GDM1 (cell line): ENCODE data around the gene ITIH3.

Experiments
- DNase-seq: peaks from one replicate; lab custom pipeline; 2025; lab: John Stamatoyannopoulos, UW

ITIH3 gene

GRCh38 chr3:52844290-52844975, 49.8 kb downstream of the ITIH3 start:
- DNase-seq, result no peak

DNA sequence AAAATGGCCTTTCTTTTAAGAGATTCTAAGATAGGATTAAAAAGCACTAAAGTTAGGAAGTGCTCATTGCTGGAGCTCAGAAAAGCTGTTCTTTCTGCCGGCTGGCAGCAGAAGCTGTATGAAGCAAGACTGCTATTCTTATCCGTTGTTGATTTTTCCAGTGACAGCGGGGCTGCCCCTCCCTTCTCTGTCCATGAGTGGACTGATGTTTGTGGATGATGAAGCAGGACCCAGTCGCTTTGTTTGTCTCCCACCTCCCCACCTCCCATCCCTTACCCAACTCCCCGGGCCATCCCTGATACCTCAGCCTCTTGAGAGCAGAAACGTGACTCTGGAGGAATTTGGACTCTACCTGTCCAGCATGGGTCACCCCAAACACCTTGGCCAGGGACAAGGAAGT, 50.6 kb downstream of the ITIH3 start:
- DNase-seq, result no peak

DNA sequence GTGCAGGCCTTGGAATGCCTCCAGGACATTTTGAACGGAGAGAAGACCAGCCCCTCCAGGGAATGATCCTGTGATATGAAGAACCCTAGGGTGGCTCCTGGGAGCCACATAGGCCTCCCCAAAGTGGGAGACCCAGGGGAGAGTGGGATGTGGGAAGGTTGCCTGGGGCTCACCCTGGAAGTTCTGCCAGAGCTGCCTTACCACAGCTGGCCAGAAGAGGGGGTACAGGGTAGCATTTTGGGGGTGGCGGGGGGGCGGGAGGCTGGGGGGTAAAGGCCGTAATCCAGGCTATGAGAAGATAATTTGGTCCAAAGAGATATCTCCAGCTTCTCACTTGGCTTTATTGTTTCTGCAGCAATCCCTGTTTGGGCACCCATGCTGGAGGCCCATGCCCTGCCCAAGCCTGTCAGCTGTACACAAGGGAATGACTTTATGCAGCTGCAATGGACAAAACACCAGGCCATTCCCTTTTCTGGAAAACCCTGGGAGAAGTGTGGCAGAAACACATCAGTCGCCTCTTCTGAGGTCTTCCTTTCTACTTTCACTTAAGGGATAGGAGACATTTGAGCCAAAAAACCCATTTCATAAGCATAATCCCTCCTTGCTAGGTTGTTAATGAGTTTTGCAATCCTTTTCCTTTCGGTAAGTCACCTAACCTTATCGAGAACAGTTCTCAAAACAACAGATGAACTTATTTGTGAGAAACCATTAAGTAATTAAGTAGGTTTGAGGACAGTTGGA, 51.3 kb downstream of the ITIH3 start:
- DNase-seq, result no peak

DNA sequence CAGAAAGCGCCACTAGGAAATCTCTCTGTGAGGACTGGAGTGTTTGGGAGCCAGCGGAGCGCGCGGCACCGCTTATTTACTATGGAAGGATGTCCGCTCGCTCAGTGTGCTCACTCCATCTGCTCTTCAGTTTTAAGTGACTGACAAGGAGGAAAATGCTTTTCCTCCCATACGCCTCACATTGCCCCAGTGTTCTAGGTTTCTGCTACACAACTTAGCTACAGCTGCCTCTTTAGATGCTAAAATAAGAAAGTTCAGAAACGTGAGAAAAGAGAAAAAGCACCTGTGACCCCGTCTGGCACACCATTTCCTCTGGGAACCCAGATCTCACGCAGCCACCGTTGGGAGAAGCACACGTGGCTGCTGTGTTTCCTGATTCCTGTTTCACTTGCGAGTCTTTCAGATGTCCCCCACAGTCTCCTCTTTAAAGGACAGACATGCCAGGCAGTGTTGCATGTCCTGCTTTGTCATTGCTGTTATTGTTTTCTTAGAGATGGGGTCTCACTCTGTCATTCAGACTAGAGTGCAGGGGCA, 51.9 kb downstream of the ITIH3 start:
- DNase-seq, result no peak

DNA sequence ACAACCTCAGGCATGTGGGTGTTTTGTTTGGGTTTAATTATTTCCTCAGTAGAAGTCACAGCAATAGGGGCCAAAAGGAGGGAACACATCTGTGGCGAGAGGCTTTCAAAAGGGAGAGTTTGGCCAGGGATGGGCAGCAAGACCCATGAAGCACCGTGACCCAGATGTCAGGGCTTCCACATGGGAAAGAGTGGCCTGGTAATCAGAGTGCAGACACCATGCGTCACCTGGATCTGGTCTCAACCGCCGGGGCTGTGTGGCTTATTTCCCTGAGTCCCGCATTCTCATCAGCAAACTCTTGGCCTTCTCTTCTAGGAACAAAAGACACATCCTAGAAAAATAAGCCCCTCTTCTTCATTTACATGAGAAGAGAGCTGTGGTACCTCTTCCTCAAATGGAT, 52.6 kb downstream of the ITIH3 start:
- DNase-seq, result no peak

DNA sequence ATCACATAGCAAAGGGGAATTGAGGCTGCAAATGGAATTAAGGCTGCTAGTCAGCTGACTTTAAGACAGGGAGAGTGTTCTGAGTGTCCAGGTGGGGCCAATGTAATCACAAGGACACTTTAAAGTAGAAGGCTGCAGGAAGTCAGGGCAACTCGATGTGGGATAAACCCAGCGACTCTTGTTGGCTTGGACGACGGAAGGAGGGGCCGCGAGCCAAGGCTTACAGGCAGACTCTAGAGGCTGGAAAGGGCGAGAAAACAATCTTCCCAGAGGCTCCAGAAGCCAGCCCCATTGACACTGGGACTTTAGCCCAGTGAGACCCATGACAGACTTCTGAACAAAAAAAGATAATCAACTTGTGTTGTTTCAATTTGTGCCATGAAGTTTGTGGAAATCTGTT, 53.1 kb downstream of the ITIH3 start:
- no peak for DNase-seq

GRCh38 chr3:52848617-52849016, 54.0 kb downstream of the ITIH3 start:
- no peak for DNase-seq

- DNase-seq, result no peak
Measured at GRCh38 chr3:52849656-52850055, 55.1 kb downstream of the ITIH3 start.

DNA sequence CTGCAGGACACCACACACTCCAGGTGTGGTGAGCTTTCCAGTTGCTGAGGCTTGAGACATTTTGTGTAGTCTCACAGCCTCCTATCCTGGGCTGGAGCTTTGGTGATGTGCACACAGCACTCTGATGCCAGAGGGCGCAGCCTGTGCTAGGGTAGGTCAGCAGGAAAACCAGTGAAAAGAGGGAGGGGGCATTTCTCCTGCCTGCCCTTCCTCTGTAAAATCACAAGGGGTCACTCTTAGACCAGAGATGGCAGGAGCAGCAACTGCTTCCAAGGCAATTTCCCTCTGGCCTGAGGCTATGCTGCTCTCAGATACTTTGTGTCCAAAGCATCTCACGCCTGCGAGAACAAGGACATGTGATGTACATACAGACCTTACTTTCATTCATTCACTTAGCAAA, 56.8 kb downstream of the ITIH3 start:
- no peak for DNase-seq

GRCh38 chr3:52852419-52852818, 57.8 kb downstream of the ITIH3 start:
- no peak for DNase-seq

- DNase-seq, result no peak
Measured at GRCh38 chr3:52854013-52854412, 59.4 kb downstream of the ITIH3 start.

GRCh38 chr3:52856666-52857065, 62.1 kb downstream of the ITIH3 start:
- no peak for DNase-seq

GRCh38 chr3:52857133-52857532, 62.5 kb downstream of the ITIH3 start:
- DNase-seq, result no peak

GRCh38 chr3:52857864-52858263, 63.3 kb downstream of the ITIH3 start:
- DNase-seq, result no peak
